ENCODE results near the gene SLC35F3. TPM values are rescaled to one million over a fixed set of nuclear protein-coding genes. Genes with fewer than 3 reads are reported as not detected.

Gene SLC35F3
- total RNA-seq, 1 donor from 2014 or later, result 0.49 TPM

GRCh38 chr1:234136073-234136472, 231.6 kb downstream of the SLC35F3 start:
- H3K27ac ChIP-seq, result no peak overlapping the region
- H3K4me3 ChIP-seq, result no peak overlapping the region
- no peaks in the 10 kb centered on the region for H3K27me3 ChIP-seq
- no peak for DNase-seq (ENCODE audit: extremely low spot score in 2 of 2)
- no peaks in the 10 kb centered on the region for H3K36me3 ChIP-seq
- H3K9me3 ChIP-seq, result no peaks in the 10 kb centered on the region
- TF ChIP-seq POLR2AphosphoS5 (IDR thresholded peaks at IDR 0.05; ENCODE audit: insufficient read depth in 1 of 2, low read depth in 1 of 2) (no peak), POLR2A (IDR thresholded peaks at IDR 0.05) (no peak)
- TF ChIP-seq, protein P1, sequence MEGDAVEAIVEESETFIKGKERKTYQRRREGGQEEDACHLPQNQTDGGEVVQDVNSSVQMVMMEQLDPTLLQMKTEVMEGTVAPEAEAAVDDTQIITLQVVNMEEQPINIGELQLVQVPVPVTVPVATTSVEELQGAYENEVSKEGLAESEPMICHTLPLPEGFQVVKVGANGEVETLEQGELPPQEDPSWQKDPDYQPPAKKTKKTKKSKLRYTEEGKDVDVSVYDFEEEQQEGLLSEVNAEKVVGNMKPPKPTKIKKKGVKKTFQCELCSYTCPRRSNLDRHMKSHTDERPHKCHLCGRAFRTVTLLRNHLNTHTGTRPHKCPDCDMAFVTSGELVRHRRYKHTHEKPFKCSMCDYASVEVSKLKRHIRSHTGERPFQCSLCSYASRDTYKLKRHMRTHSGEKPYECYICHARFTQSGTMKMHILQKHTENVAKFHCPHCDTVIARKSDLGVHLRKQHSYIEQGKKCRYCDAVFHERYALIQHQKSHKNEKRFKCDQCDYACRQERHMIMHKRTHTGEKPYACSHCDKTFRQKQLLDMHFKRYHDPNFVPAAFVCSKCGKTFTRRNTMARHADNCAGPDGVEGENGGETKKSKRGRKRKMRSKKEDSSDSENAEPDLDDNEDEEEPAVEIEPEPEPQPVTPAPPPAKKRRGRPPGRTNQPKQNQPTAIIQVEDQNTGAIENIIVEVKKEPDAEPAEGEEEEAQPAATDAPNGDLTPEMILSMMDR (IDR thresholded peaks at IDR 0.05), result no peak
- intact Hi-C loops (cut with DNase I), result no loop called here
- H3K4me1 ChIP-seq, result no peaks in the 10 kb centered on the region

- Histone ChIP-seq H3K4me1 (no peaks in the 10 kb centered on the region), H3K9me3 (no peaks in the 10 kb centered on the region), H3K27me3 (no peaks in the 10 kb centered on the region), H3K4me3 (no peak overlapping the region), H3K27ac (no peak overlapping the region), H3K36me3 (no peaks in the 10 kb centered on the region)
- no peak for DNase-seq (ENCODE audit: extremely low spot score in 2 of 2)
- TF ChIP-seq, protein P1 (IDR thresholded peaks at IDR 0.05), result no peak
- TF ChIP-seq POLR2A (IDR thresholded peaks at IDR 0.05) (no peak), POLR2AphosphoS5 (IDR thresholded peaks at IDR 0.05; ENCODE audit: insufficient read depth in 1 of 2, low read depth in 1 of 2) (no peak)
- intact Hi-C loops (cut with DNase I), result no loop called here
Measured at GRCh38 chr1:234139966-234140365, 235.5 kb downstream of the SLC35F3 start.

DNA sequence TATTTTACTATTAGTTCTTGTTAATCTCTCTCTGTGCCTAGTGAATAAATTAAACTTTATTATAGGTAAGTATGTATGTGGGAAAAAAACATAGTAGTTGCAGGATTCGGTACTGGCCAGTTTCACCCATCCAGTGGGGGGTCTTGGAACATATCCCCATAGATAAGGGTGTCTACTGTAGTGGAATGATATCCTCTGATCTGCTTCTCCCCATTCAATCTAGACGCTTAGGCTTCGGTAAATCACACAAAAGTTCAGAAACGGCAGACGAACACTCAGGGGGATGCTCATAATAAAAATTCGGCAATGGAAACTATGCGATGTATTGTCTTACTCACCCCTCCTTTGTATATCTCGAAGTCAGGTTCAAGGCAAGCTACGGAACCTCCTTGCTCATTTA, 235.9 kb downstream of the SLC35F3 start:
- H3K4me1 ChIP-seq, result no peaks in the 10 kb centered on the region
- no peaks in the 10 kb centered on the region for H3K36me3 ChIP-seq
- H3K4me3 ChIP-seq, result no peak overlapping the region
- no peaks in the 10 kb centered on the region for H3K9me3 ChIP-seq
- no peaks in the 10 kb centered on the region for H3K27me3 ChIP-seq
- no peak for DNase-seq (ENCODE audit: extremely low spot score in 2 of 2)
- no peak overlapping the region for H3K27ac ChIP-seq
- intact Hi-C loops (cut with DNase I), result no loop called here
- TF ChIP-seq, protein P1 (IDR thresholded peaks at IDR 0.05), result no peak
- no peak for TF ChIP-seq POLR2AphosphoS5 (IDR thresholded peaks at IDR 0.05; ENCODE audit: insufficient read depth in 1 of 2, low read depth in 1 of 2)
- no peak for TF ChIP-seq POLR2A (IDR thresholded peaks at IDR 0.05)

- no peaks in the 10 kb centered on the region for H3K4me1 ChIP-seq
- H3K27me3 ChIP-seq, result no peaks in the 10 kb centered on the region
- H3K9me3 ChIP-seq, result no peaks in the 10 kb centered on the region
- no peaks in the 10 kb centered on the region for H3K36me3 ChIP-seq
- intact Hi-C loops (cut with DNase I), result no loop called here
- no peak overlapping the region for H3K4me3 ChIP-seq
- TF ChIP-seq, protein P1 (IDR thresholded peaks at IDR 0.05), result no peak
- no peak for TF ChIP-seq POLR2AphosphoS5 (IDR thresholded peaks at IDR 0.05; ENCODE audit: insufficient read depth in 1 of 2, low read depth in 1 of 2)
- H3K27ac ChIP-seq, result no peak overlapping the region
- DNase-seq (ENCODE audit: extremely low spot score in 2 of 2), result no peak
Measured at GRCh38 chr1:234141006-234141405, 236.5 kb downstream of the SLC35F3 start.

GRCh38 chr1:234143681-234144080, 239.2 kb downstream of the SLC35F3 start:
- H3K27me3 ChIP-seq, result no peaks in the 10 kb centered on the region
- H3K4me3 ChIP-seq, result no peak overlapping the region
- TF ChIP-seq POLR2AphosphoS5 (IDR thresholded peaks at IDR 0.05; ENCODE audit: insufficient read depth in 1 of 2, low read depth in 1 of 2), result no peak
- TF ChIP-seq, protein P1 (IDR thresholded peaks at IDR 0.05), result no peak
- no peaks in the 10 kb centered on the region for H3K36me3 ChIP-seq
- no peaks in the 10 kb centered on the region for H3K9me3 ChIP-seq
- H3K4me1 ChIP-seq, result no peaks in the 10 kb centered on the region
- no peak for DNase-seq (ENCODE audit: extremely low spot score in 2 of 2)
- no peak overlapping the region for H3K27ac ChIP-seq
- intact Hi-C loops (cut with DNase I), result no loop called here
